HG03457 (cell line): ENCODE results near the gene IP6K1.
A peak's percentile ranks its signal among the peaks of the same experiment; 100 is the strongest.

ENCODE experiments used
- ATAC-seq: cut with Tn5 transposase; IDR thresholded peaks from one replicate; pipeline ENCODE4 v1.9.1; 2021; ENCODE audit warnings: moderate number of reproducible peaks; ENCODE audit not compliant: unreplicated experiment

Gene IP6K1

GRCh38 chr3:49725906-49726681, 60.2 kb downstream of the IP6K1 start:
- no peak for ATAC-seq

GRCh38 chr3:49724586-49724985, 61.8 kb downstream of the IP6K1 start:
- ATAC-seq, result no peak

GRCh38 chr3:49723628-49724551, 62.5 kb downstream of the IP6K1 start, which contains the start of gene GMPPB:
Gene GMPPB (minus strand): TSS chr3:49723951. CDS start chr3:49723726, 225 bp downstream.
- ATAC-seq, result peak; percentile 70

GRCh38 chr3:49723296-49723627, 63.1 kb downstream of the IP6K1 start:
- ATAC-seq, result no peak

GRCh38 chr3:49722896-49723295, 63.4 kb downstream of the IP6K1 start:
- no peak for ATAC-seq

GRCh38 chr3:49721896-49722781, 64.2 kb downstream of the IP6K1 start:
- no peak for ATAC-seq

GRCh38 chr3:49721596-49721895, 64.8 kb downstream of the IP6K1 start:
- ATAC-seq, result no peak

- ATAC-seq, result no peak
Measured at GRCh38 chr3:49720855-49721595, 65.3 kb downstream of the IP6K1 start.

- peak; percentile 35 for ATAC-seq
Measured at GRCh38 chr3:49719214-49719884, 67.0 kb downstream of the IP6K1 start, which contains the start of gene AMIGO3. Gene AMIGO3 (minus strand): TSS chr3:49719684. CDS start chr3:49719465, 219 bp downstream.

GRCh38 chr3:49718858-49719213, 67.5 kb downstream of the IP6K1 start:
- ATAC-seq, result no peak

- no peak for ATAC-seq
Measured at GRCh38 chr3:49717959-49718857, 68.1 kb downstream of the IP6K1 start.

GRCh38 chr3:49717211-49717958, 69.0 kb downstream of the IP6K1 start:
- no peak for ATAC-seq

GRCh38 chr3:49716691-49717210, 69.6 kb downstream of the IP6K1 start:
- ATAC-seq, result no peak

- no peak for ATAC-seq
Measured at GRCh38 chr3:49716169-49716568, 70.2 kb downstream of the IP6K1 start.

- ATAC-seq, result no peak
Measured at GRCh38 chr3:49715611-49716121, 70.7 kb downstream of the IP6K1 start.

- ATAC-seq, result no peak
Measured at GRCh38 chr3:49714728-49715550, 71.4 kb downstream of the IP6K1 start.
